Measurements from ENCODE around the gene PRXL2B.

PRXL2B gene

GRCh38 chr1:2598329-2598931 lies 11.9 kb downstream of the PRXL2B start:
- no peak for DNase-seq (ENCODE audit: low spot score)

DNA sequence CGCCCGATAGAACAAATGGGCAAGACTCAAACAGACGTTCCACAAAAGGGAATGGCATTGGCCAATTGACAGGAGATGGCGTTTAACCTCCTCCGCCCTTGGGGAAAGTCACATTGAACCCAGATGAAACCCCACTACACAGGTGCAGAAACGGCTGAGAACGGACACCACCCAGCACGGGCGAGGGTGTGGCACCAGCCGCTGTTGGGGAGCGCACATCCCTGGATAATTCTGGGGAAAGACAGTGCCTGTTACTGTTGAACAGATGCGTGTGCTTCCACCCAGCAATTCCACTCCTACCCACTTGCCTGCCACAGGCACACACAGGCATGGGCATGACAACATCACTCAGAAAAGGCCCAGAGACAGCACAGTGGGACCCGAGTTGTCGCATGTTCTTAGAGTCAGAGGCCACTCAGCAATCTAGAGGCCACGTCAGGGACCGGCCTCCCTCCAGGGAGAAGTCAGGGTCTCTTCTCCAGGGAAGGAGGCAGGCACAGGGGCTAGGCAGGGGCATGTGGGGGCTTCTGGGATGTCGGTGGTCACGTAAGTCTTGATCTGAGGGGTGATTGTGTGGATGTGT lies 15.2 kb downstream of the PRXL2B start:
- DNase-seq (ENCODE audit: low spot score): no peak

DNA sequence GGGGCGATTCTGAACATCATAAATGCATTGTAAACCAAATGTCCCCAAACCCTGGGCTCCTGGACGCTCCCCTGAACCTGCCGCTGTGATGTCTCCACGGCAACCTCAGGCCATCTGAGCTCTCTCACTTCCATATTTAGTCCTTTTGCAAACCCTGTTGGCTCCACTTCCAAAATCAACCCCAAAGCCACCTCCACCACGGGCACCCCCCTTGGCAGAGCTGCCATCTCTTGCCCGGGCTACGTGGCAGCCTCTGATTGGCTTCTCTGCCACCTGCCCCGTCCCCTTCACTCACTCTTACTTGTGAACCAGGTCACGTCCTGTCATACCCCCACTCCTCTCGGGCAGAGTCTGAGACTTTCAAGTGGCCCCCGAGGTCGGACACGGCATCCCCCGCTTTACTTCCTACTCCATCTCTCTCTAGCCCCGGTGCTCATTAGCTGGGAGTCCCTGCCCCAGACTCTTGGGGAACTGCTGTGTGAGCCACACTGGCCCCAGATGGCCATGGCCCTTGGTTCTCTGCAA lies 15.8 kb downstream of the PRXL2B start:
- DNase-seq (ENCODE audit: low spot score): no peak

DNA sequence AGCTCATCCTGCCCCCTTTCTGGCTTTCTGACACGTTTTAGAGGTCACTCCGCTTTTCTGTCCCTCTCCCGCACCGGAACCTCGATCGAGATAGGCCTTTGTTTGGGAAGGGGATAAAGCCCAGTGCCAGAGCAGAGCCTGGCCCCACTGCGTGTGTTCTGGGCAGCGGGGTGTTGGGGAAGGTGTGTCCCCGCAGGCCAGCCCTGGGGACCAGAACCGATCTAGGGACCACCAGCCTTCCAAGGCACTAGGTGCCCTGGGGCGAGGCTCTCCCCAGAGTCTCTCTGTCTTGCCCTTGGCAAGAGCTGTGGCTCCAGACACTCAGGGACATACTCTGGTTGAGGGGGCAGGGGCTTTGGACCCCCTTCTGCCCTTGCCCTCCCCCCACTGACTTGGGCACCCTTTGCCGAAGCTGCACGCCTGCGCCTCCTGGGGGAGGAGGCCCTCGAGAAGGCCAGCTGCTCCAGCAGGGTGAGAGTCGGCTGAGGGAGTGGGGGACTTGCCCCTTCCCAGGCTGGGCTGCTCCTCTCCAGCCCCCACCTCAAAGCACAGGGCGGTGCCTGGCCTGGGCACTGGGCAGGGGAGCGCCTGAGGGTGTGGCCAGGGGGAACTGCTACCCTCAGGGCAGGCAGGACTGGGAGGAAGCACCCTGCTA lies 16.4 kb downstream of the PRXL2B start:
- no peak for DNase-seq (ENCODE audit: low spot score)

GRCh38 chr1:2603521-2604155 lies 17.1 kb downstream of the PRXL2B start:
- DNase-seq (ENCODE audit: low spot score): no peak

DNA sequence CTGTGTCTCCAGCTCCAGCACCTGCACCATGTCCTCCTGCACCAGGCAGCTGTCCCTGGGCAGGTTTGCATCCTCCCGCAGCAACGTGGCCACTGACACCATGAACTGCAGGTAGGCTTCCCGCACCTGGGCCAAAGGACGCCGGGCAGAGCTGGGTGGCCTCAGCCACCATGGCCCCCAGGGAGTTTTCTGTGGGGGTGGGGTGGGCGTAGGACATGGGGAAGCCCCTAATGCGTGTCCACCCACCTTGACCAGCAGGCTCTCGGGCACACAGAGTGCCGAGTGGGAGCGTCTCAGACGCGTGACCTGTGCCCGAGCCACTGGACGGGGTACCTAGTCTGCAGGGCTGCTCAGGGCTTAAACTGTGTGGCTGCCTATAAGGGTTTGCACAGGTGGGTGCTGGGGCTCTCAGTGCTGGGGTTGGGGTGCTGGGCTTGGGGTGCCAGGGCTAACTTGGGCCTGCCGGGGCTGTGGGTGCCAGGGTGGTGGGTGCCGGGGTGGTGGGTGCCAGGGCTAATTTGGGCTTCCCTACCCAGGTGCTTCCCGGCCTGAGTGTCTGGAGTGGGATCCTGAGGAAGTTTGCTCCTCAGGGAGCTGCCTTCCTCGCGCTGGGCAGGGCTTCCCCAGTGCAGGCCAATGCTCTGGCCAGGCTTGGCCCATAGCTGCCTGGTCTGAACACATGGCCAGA lies 17.7 kb downstream of the PRXL2B start:
- DNase-seq (ENCODE audit: low spot score): no peak

DNA sequence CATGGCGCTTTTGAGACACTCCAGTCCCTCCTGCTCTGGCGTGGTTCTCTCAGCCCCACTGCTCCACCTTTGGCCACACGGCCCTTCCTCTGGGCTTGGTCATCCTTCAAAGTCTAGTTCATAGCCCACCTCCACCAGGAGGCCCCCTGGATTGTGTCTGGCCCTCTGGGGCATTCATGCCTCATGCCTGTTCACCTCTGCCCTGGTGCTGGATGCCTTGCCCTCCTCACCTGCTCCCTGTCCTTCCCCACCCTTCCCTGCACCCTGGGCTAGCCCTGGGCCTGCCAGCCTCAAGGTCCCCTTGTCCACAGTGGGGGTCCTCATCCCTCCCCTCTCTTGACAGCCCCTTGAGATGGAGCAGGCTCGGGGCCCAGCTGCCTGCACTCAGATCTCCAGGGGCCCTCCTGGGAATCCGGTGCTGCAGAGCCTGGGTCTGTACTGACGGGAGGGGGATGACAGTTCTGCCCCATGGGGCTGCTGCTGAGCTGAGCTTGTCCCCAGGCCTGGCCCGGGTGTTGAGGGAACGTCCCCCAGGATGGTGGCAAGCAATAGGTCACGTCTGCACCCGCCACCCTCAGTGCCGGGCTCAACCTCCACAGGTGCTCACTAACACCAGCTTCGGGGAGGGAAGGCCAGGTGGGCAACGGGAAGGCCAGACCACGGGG lies 18.4 kb downstream of the PRXL2B start:
- no peak for DNase-seq (ENCODE audit: low spot score)

GRCh38 chr1:2605509-2606395 lies 19.2 kb downstream of the PRXL2B start:
- no peak for DNase-seq (ENCODE audit: low spot score)

- DNase-seq (ENCODE audit: low spot score): no peak
These were observed 19.9 kb downstream of the PRXL2B start for GRCh38 chr1:2606396-2606880.

- DNase-seq (ENCODE audit: low spot score): no peak
These were observed 20.5 kb downstream of the PRXL2B start for GRCh38 chr1:2606881-2607621.

DNA sequence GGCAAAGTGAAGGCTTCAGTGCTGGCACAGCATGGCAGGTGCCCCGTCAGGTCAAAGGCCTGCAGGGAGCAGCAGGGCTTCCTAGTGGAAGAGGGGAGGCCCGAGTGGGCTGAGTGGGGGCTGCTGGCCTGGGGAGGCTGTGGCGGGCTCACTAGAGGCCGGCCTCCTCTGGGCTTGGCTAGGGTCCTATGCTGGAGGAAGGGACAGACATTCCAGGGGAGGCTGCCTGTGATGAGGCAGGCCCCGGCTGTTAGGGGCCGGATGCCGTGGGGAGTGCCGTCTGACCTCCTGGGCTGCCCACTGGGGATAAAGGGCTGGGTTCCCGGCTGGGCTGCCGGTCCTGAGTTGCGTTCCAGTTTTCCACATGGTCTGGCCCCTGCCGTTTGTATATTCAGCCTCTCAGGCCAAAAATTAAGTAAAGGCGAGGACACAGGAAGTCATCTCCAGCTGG lies 21.1 kb downstream of the PRXL2B start:
- no peak for DNase-seq (ENCODE audit: low spot score)

DNA sequence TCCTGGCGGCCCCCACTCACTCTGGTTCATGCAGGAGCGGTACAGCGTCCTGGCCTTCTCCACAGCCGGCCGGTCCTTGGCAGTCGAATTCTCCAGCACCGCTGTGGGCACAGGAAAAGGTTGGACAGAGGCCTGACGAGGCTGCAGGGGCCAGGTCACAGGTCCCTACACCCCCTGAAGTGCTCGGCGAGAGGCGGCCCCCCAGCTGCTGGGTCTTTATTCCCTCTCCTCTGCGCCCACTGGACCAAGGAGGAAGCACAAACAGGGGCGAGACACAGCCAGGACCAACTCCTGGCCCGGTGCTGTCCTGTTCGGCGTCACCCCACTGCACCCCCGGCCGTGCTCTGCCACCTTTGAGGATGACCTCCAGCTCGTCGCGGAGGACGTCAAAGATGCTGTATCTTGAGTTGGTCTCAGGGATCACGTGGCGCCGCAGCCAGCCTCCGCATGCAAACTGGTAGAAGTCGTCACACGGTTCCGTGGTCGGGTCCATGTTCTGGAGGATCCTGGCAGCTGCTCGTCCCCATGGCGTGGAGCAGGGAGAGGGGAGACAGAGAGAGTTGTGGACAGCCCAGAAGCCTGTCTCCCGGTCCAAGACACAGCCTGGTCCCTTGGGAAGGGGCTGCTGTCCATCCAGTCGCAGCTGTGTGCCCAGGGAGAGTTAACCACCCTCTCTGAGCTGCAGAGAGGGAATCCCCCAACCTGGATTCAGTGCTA lies 22.9 kb downstream of the PRXL2B start:
- DNase-seq (ENCODE audit: low spot score): no peak

DNA sequence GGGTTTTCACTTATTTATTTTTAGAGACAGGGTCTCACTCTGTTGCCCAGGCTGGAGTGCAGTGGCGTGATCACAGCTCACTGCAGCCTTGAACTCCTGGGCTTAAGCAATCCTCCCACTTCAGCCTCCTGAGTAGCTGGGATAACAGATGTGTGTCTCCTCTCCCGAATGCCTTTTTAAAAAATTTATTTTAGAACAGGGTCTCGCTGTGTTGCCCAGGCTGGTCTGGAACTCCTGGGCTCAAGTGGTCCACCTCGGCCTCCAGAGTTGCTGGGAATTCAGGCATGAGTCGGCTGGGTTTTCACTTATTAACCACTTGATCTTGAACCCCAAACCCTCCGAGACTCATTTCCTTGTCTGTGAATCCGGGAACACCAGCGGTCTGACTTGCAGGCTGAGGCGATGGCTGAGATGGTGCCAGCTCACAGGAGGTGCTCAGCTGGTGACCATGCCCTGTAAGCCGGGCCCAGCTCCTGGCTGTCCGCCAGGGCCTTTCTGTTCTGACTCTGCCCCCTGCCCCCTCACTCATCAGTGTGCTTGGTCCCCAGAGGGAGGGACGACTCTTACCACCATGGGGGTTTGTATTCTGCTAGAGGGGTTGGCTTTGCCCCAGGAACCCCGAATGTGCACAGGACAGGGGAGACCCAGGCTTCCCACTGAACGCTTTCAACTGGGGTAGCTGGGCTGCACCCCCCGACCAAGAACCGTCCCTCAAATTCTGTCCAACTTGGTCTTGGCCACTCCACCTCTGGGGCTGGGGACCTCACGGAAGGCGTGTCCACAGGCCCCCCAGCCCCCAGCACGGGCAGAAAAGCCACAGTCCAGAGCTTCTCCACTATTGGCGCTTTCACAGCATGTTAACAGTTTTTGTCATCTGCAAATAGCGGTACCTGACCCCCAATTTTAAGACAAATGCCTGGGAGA lies 23.7 kb downstream of the PRXL2B start:
- no peak for DNase-seq (ENCODE audit: low spot score)

DNA sequence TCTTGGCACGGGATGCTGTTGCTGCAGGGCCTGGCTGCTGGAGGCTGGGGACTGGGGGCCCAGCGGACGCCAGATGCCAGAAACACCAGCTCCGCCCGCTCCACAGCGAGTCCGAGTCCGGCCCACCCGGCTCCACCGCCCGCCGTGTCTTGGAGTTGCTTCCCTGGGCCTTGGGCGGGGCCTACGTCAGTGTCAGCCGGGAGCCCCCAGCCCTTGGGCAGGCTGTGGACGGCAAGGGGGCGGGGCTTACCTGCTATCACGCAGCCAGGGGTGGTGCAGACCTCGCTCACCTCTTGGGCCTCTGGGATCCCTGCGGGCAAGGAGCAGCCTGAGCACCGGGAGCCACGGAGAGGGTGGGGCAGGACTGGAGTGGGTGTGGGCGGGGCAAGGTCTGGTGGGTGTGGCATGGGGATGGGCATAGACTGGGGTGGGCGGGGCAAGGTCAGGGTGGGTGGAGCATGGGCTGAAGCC lies 24.5 kb downstream of the PRXL2B start:
- no peak for DNase-seq (ENCODE audit: low spot score)

GRCh38 chr1:2611621-2612437 lies 25.3 kb downstream of the PRXL2B start:
- no peak for DNase-seq (ENCODE audit: low spot score)

DNA sequence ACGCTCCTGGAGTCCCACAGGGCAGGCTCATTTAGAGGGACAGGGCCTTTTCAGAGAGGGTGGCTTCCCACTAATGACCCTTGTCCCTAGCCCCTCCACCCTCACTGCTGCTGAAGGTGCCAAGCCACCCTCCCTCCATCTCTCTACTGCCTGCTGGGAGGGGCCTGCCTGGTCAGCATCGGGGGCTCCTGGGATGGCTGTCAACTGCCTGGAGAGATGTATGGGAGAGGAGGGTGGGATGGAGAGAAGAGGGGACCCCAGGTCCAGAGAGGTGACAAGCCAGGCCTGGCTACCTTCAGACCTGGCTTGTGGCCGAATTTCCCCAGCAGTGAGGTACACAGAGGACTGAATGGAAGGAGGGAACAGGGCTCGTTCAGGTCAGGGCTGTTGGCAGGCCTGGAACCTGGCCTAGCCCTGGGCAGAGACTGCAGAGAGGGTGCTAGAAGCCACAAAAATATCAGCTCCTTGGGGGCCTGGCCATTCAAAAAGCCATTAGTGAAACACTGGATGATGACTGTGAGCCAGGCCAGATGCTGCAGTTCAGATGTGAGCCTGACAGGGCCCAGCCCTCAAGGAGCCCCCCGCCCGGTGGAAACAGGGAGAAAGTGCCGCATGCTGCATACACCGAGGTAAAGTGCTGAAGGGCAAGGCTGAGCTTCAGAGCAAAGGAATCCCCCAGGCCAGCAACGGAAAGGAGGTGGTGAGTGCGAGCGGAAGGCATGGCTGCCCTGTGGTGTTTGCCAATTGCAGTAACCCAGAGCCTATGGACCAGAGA lies 26.2 kb downstream of the PRXL2B start:
- no peak for DNase-seq (ENCODE audit: low spot score)
